Esophagus squamous epithelium (tissue), 5 donors: ENCODE measurements around the gene ADAMTS2. TPM values are rescaled to one million over a fixed set of nuclear protein-coding genes. Genes with fewer than 3 reads are reported as not detected.

Experiments used
- DNase-seq: peaks from one replicate; lab custom pipeline; 2025; lab: John Stamatoyannopoulos, UW
- H3K27ac ChIP-seq, 4 donors: fragments of 200-600 bp; sonication (generic); one replicate each; pipeline ENCODE4 v1.5.1; 2016 to 2019; ENCODE audit warnings: mild to moderate bottlenecking in 1 of 4
- H3K27me3 ChIP-seq, 4 donors: fragments of 200-600 bp; sonication (generic); 1 replicate in 3 of 4; 2 replicates in 1 of 4; pipeline versions ENCODE4 v1.5.1 to v1.6.0; 2017 to 2021; ENCODE audit warnings: antibody characterized with exemption in 1 of 4
- H3K36me3 ChIP-seq, 3 donors: fragments of 200-600 bp; sonication (generic); one replicate each; pipeline ENCODE4 v1.5.1; 2016 to 2019
- H3K4me1 ChIP-seq, 3 donors: fragments of 200-600 bp; sonication (generic); one replicate each; pipeline ENCODE4 v1.5.1; 2017 to 2019
- H3K4me3 ChIP-seq, 4 donors: fragments of 200-600 bp; sonication (generic); 1 replicate in 3 of 4; 2 replicates in 1 of 4; pipeline ENCODE4 v1.5.1; 2016 to 2019; ENCODE audit warnings: mild to moderate bottlenecking in 2 of 4, moderate library complexity in 1 of 4
- H3K9me3 ChIP-seq, 3 donors: fragments of 200-600 bp; sonication (generic); one replicate each; pipeline ENCODE4 v1.5.1; 2016 to 2019
- CTCF ChIP-seq, 6 experiments: fragments of 450-650 bp in 4 of 6; fragments of 200-600 bp in 2 of 6; sonication (generic) in 2 of 6; IDR thresholded peaks; one replicate each; pipeline ENCODE4 v1.5.1; 2016 to 2019; ENCODE audit warnings: antibody characterized with exemption in 6 of 6, mild to moderate bottlenecking in 4 of 6, moderate library complexity in 4 of 6
- POLR2A ChIP-seq, 4 donors: fragments of 450-650 bp; IDR thresholded peaks; one replicate each; pipeline ENCODE4 v1.6.1; 2017; ENCODE audit warnings: antibody characterized with exemption in 4 of 4, mild to moderate bottlenecking in 4 of 4, moderate library complexity in 3 of 4
- WGBS, 2 donors: methylation state at CpG; one replicate each; pipeline ENCODE4 v1.1.5; 2018; 5-methylcytosine and 5-hydroxymethylcytosine counted together
- intact Hi-C: fragments of 100-400 bp; cut with DNase I; formaldehyde crosslinking; loops from one replicate; pipeline ENCODE4 v1.15.0; 2022
- total RNA-seq, 4 donors: library from RNA; depleted of rRNA; stranded (reverse); fragments of >200 nt; gene quantifications; one replicate each; pipeline ENCODE4 v1.1.0, GENCODE V29; 2016
- donor health status: DM: yes; HTN: yes; CAD: no.

ADAMTS2 gene
- total RNA-seq, 4 donors from 2014 or later = 1.3 to 10.3 (median 5.2) TPM

GRCh38 chr5:179371681-179372680 is 26.7 kb upstream of the ADAMTS2 start:
- H3K36me3 ChIP-seq = no peaks in the 10 kb centered on the region
- DNase-seq = no peak
- H3K27me3 ChIP-seq = peaks cover 0 to 3% (median 0%) of the 10 kb centered on the region in 4 donors
- peaks cover 0 to 14% (median 0%) of the 10 kb centered on the region in 3 donors for H3K4me1 ChIP-seq
- H3K9me3 ChIP-seq = no peaks in the 10 kb centered on the region
- WGBS, 2 donors = 44 to 64% methylated on average over 6 to 8 of the region's 14 CpGs
- TF ChIP-seq POLR2A (IDR thresholded peaks at IDR 0.05) (no peak), CTCF (IDR thresholded peaks at IDR 0.05) (no peak)
- H3K4me3 ChIP-seq = no peak overlapping the region
- intact Hi-C loops = no loop called here
- H3K27ac ChIP-seq = no peak overlapping the region

- Histone ChIP-seq H3K27me3 (peaks cover 0 to 3% (median 0%) of the 10 kb centered on the region in 4 donors), H3K36me3 (no peaks in the 10 kb centered on the region), H3K4me1 (peaks cover 0 to 14% (median 0%) of the 10 kb centered on the region in 3 donors), H3K27ac (no peak overlapping the region), H3K9me3 (no peaks in the 10 kb centered on the region), H3K4me3 (no peak overlapping the region)
- WGBS, 2 donors = 77 to 80% methylated on average over 5 of the region's 5 CpGs
- DNase-seq = no peak
- intact Hi-C loops = no loop called here
- TF ChIP-seq CTCF (IDR thresholded peaks at IDR 0.05) (no peak), POLR2A (IDR thresholded peaks at IDR 0.05) (no peak)
Measured at GRCh38 chr5:179371121-179371510, 25.9 kb upstream of the ADAMTS2 start.

- peaks cover 0 to 3% (median 0%) of the 10 kb centered on the region in 4 donors for H3K27me3 ChIP-seq
- no peak overlapping the region for H3K4me3 ChIP-seq
- no peaks in the 10 kb centered on the region for H3K9me3 ChIP-seq
- peaks cover 0 to 14% (median 0%) of the 10 kb centered on the region in 3 donors for H3K4me1 ChIP-seq
- no peak for DNase-seq
- intact Hi-C loops = no loop called here
- WGBS, 2 donors = 74 to 76% methylated on average over 5 to 12 of the region's 24 CpGs
- TF ChIP-seq CTCF (IDR thresholded peaks at IDR 0.05) = no peak
- no peak for TF ChIP-seq POLR2A (IDR thresholded peaks at IDR 0.05)
- H3K27ac ChIP-seq = no peak overlapping the region
- no peaks in the 10 kb centered on the region for H3K36me3 ChIP-seq
Measured at GRCh38 chr5:179370490-179371120, 25.3 kb upstream of the ADAMTS2 start.

GRCh38 chr5:179369530-179369884 is 24.2 kb upstream of the ADAMTS2 start:
- no peak overlapping the region for H3K27ac ChIP-seq
- no peaks in the 10 kb centered on the region for H3K36me3 ChIP-seq
- peaks cover 0 to 14% (median 0%) of the 10 kb centered on the region in 3 donors for H3K4me1 ChIP-seq
- DNase-seq = no peak
- intact Hi-C loops = no loop called here
- peaks cover 0 to 3% (median 0%) of the 10 kb centered on the region in 4 donors for H3K27me3 ChIP-seq
- no peak for TF ChIP-seq POLR2A (IDR thresholded peaks at IDR 0.05)
- no peak for TF ChIP-seq CTCF (IDR thresholded peaks at IDR 0.05)
- no peak overlapping the region for H3K4me3 ChIP-seq
- 56 to 68% methylated on average over 3 to 4 of the region's 6 CpGs for WGBS, 2 donors
- H3K9me3 ChIP-seq = no peaks in the 10 kb centered on the region
